ENCODE results near the gene SYF2.
"Not testable (repeated sequence)": the region's sequence is repeated elsewhere in the genome, so short reads cannot be mapped to it uniquely, and the experiment has no call there.

Gene SYF2

DNA sequence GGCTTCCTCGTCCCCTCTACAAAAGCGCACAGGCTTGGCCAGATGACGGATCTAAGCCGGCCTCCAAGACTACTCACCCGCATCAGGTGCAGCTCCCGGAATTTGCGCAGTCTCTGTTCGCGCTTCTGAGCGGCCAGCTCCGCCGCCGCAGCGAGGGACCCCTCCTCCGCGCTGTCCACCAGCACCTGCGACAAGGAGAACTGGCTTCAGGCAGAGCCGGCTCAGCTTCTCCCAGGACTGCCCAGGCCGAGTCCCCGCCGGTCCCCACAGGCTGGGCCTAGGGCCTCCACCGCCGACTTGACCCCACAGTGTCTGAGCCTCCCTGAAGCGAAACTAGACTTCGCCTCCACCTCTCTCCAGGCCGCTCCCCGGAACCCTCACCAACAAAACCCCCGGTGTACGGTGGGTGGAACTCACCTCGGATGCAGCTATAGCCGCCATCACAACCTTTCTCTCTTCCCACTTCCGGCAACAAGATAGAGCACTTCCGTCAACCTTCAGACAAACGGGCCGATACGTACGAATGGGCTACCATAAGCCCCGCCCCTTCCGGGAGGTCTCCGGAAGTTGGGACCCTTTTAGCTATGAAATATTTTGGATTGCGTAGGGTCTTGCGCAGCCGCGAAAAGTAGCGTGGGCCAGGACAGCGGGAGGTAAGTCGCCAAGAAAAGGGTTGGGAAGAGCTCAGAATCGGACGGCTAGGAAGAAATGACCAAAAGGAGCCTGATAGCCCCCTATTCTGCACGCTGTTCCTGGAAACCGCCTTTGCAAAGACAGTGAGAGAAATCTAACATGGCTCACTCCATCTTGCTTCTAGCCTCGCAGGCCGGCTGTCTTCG is at the start of gene SYF2:
SYF2 (minus strand) TSS at position 476 of the 839 bp plus-strand sequence; CDS start at position 441, 35 bp downstream.
- DNase-seq: peak; percentile 90

DNA sequence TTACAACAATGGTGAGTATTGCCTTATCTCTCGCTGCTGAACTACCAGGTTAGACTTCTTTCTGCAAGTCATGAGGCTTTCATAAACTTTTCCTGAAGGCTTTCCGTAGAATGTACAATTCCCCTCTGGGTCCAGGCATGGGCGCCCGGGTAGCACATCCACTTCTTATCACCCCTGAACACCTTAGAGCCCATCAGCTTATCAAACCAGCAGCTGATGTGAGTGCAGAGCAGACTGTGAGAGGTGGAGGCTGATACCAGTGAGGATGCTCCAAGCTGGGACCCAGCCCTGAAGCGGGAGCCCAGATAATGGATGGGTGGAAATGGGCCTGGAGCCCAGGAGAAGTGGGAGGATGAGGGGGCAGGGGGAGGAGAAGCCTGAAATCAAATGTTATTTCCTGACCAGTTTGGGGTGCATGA is 47.4 kb upstream of the SYF2 start:
- DNase-seq: not testable (repeated sequence)

DNA sequence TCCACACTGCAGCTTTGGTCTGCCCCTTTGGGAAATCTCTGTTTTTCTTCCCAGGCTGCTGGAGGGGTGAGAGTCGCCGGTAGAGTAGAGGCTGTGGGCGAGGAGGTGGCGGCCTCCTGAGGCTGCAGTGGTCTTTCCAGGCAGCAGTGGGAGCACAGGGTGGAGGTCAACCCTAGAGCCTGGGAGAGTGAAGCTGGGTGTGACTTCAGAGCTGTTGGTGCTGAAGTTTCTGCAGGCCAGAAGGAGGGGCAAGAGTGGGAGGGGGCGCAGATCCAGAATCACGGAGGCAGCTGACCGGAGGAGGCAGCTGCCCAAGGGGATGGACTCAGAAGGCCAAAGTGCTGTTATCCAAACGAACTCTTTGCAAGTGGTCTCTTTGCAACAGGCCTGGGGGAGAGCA is 46.5 kb upstream of the SYF2 start:
- DNase-seq: not testable (repeated sequence)

DNA sequence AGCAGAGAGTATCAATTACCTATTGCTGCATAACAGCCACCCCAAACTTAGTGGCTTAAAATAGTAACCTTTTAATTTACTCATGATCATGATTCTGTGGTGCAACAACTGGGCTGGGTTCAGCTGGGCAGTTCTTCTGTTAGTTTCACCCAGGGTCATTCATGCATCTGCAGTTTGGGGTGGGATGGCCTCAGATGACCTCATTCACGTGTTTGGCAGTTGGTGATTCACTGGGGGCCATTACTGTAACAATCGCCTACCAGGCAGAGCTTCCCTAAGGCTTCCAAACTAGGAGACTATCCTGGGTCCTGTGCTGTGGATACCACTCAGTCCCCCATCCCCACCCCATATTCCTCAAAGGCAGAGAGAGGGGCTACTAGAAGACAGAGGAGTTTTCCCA is 46.1 kb upstream of the SYF2 start:
- DNase-seq: not testable (repeated sequence)

DNA sequence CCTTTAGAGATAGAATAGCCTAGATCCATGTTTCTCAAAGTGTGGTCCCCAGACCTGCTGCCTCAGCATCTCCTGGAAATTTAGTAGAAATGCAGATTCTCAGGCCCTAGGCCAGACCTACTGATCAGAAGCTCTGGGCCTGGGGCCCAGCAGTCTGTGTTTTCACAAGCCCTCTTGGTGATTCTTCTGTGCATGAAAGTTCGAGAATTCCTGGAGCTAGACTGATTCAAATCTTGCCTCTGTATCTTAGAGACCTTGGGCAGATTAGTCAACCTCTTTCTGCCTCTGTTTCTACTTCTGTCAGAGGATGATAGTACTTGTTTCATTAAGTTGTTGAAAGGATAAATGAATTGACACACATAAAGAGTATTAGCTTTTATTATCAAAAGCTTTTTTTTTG is 45.0 kb upstream of the SYF2 start:
- not testable (repeated sequence) for DNase-seq

DNA sequence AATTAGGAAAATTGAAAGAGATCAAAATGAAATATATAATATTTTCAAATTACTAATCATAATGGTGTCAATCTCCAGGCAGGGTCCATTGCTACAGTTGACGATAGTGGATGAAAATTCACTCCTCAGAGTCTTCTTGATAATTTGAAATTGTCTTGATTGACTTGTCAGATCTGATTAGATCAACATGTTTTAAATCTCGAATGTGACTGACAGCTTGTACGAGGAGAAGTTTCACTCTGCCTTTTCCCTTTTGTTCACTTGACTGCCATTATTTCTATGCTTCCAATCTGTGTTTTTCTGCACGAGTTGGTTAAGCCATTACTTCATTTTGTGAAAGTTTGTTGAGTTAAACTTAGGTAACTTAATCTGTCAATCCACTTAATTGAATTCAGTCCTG is 43.3 kb upstream of the SYF2 start:
- not testable (repeated sequence) for DNase-seq

DNA sequence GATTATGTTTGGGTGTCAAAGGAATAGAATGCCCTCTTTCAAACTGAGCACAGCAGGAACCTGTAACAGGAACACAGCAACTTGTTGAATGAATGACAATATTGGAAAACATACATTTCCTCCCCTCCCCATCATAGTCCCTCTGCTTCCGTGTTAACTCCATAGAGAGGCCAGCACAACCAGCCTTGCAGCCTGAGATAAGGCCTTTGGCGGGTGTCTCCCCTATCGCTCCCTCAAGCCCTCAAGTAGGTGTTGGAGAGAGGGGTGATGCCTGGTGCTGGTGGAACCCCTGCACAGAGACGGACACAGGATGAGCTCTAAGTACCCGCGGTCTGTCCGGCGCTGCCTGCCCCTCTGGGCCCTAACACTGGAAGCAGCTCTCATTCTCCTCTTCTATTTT is 39.9 kb upstream of the SYF2 start, which contains the start of gene RHD:
RHD (plus strand) TSS at position 272 of the 400 bp plus-strand sequence; CDS start at position 311, 39 bp downstream.
- not testable (repeated sequence) for DNase-seq

DNA sequence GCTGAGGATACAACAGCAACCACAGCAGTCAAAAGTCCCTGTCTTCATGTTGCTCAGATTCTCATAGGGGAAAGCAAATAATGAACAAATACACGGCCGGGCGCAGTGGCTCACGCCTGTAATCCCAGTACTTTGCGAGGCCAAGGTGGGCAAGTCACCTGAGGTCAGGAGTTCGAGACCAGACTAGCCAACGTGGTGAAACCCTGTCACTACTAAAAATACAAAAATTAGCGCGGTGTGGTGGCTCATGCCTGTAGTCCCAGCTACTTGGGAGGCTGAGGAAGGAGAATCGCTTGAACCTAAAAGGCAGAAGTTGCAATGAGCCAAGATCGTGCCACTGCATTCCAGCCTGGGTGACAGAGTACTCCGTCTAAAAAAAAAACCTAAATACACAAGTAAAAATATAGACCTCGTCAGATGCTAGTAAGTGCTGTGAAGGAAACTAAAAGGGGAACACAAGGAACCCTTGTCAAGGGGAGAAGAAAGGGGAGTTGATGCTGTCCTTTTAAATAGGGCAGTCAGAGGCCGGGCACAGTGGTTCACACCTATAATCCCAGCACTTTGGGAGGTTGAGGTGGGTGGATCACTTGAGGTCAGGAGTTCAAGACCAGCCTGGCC is 36.0 kb upstream of the SYF2 start:
- DNase-seq: not testable (repeated sequence)

DNA sequence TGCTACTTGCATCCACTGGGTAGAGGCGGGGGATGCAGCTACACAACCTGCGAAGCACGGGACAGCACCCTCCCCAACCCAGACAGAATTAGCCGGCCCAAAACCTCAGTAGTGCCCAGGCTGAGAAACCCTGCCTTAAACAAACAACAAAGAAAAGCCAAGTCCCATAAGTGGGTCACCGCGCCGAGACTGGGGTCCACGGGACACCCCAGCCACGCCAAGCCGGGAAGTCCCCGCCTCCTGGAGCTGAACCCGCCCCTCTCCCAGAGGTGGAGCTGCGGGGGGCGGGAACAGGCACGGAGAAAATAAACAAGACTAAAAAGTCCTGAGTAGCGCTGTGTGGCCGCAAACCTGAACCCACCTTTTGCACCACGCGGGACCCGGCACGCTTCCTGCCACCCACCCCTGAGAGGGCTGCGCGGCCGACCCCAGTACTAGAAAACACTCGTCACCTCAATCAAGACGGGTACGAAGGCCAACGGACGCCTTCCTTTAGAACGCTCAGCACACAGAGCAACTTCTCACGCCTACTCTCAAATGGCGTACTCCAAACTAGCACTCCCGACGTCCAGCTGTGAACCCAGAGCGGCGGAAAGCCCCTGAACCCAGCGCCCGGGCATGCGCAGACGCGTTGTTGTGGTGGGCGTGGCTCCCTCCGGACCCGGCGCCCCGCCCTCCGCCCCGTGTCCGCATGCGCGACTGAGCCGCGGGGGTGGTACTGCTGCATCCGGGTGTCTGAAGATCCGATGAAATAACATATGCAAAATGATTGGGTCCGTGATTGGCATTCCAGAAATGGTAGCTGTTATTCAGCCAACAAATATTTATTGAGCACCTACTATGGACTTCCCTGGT is 35.2 kb upstream of the SYF2 start:
- DNase-seq: peak; percentile 89

DNA sequence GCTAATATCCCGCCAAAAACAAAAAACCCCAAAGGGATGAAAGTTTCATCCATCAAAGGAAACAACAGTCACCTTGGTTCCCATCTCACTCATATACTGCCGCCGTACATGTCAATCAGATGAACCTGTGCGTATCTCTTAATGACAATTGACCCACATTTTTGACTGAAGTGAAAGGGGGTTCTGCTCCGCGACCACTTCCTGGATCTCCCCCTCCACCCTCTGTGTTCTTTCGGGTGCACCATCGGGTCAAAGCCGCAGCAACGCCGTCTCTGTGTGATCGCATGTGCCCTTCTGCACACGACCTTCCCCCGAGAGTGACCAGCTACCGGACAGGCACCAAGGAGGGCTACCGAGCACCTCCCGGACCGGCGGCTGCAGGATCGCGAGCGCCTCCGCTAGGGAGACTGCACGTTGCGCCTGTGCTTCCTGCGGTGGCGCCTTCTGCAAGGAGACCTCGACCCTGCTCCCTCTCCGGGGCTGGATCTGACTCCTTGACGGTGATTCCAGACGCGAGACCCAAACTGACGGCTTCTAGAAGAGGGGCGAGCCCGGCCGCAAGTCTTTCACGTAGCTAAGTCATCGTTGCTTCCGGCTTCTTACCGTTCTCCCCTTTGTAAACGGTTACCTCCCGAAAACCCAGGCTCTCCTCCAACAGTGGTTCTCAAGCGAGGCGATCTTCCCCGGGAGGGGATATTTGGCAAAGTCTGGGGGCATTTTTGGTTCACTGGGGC is 34.4 kb upstream of the SYF2 start:
- DNase-seq: not testable (repeated sequence)

DNA sequence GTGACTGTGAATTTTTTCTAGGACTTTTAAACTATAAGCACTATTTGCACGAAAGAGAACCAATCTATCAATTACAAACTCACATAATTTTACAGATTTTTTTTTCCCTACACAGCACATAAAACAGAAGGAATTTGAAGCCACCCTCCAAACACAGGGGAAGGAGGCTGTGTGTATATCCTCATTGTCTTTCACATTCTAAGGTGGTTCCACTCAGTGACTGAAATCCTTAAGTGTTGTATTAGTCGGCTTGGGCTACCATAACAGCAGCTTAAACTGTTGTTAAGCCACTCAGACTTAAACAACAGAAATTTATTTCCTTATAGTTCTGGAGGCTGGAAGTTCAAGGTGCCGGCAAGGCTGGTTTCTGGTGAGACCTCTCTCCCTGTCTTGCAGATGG is 28.0 kb upstream of the SYF2 start:
- DNase-seq: not testable (repeated sequence)

DNA sequence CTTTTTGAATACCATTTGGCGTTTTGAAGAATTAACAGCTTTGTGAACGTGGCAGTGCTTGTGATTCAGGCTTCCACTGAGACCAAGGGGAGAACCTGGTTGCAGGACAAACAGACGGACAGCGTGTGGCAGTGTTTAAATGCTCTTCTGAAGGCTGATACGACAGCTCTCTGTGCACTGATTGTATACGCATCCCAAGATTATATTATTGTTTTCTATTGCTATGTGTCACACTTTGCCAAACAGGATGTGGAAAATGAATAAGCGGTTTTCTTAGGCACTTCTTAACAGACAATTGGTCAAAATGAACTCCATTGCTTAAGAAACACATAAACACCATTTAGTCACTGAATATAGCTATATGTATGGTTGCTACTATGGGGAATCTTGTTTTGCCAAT is 27.5 kb upstream of the SYF2 start:
- not testable (repeated sequence) for DNase-seq

DNA sequence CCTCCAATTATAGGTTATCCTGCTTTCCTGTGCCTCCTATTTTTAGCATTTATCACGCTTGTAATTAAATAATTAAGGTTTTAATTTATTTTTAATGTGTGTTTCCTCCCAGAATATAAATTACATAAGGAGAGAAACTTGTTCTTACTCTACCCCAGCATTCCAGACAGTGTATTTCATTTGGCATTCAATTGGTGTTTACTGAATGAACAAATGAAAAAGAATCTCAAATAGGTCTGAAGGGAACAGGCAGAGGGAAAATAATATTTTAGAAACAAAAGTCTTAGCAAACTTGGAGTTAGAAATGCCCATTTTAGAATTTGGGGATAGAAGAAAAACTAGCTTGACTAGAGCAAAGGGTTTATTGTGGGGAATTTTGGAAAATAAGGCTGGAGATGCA is 24.9 kb upstream of the SYF2 start:
- no peak for DNase-seq

DNA sequence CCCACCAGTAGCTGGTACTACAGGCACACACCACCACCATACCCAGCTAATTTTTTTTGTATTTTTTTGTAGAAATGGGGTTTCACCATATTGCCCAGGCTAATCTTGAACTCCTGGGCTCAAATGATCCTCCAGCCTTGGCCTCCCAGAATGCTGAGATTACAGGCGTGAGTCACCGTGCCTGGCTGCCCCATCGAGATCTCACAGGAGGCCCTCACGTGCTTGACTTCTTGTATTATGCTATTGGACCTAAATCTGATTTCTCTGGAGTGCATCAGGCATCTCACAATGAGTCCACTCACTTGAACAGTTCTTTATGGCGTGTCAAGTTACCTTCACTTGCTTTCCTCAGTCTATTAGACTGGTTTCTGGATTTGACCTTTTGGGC is 24.3 kb upstream of the SYF2 start:
- no peak for DNase-seq

DNA sequence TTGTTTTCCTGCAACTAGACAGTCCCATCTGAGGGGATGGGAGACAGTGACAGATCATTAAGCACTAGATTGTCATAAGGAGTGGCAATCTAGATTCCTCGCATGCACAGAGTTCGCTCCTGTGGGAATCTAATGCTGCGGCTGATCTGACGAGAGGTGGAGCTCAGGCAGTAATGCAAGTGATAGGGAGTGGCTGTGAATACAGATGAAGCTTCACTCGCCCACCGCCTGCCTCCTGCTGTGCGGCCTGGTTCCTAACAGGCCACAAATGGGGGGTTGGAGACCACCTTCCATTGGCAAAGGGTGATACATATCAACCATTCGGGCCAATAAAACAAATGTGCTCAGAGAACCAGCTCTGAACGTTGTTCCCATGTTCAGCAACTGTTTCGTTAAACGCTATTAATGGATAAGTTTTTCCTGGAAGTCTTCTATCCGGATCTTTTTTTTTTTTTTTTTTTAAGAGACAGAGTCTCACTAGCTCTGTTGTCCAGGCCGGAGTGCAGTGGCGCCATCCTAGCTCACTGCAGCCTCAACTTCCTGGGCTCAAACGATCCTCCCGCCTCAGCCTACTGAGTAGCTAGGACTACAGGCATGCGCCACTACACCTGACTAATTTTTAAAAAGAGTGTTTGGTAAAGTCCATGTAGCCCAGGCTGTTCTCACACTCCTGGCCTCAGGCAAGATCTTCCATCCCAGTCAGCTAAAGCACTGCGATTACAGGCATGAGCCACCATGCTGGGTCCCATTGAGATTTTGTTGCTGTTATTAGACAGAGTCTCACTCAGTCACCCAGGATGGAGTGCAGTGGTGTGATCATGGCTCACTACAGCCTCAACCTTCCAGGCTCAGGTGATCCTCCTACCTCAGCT is 23.6 kb upstream of the SYF2 start:
- DNase-seq: no peak

DNA sequence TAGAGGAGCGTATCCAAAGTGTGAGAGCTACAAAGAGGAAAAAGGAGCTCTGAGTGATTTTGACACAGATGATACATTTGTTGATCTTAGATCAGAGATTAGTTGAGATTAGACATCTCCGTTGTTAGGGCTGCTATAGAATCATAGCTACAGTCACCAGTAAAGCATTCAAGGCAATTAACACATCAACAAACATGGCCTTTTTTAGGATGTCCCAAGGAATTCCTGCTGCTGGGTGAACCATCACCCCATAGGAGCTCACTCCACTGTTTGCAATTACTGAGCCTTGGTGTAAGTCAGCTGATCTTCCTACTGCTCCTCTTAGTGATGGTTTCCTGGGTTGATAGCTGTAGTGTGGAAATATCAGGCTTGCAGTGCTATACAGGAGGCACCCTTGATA is 21.6 kb upstream of the SYF2 start:
- no peak for DNase-seq

DNA sequence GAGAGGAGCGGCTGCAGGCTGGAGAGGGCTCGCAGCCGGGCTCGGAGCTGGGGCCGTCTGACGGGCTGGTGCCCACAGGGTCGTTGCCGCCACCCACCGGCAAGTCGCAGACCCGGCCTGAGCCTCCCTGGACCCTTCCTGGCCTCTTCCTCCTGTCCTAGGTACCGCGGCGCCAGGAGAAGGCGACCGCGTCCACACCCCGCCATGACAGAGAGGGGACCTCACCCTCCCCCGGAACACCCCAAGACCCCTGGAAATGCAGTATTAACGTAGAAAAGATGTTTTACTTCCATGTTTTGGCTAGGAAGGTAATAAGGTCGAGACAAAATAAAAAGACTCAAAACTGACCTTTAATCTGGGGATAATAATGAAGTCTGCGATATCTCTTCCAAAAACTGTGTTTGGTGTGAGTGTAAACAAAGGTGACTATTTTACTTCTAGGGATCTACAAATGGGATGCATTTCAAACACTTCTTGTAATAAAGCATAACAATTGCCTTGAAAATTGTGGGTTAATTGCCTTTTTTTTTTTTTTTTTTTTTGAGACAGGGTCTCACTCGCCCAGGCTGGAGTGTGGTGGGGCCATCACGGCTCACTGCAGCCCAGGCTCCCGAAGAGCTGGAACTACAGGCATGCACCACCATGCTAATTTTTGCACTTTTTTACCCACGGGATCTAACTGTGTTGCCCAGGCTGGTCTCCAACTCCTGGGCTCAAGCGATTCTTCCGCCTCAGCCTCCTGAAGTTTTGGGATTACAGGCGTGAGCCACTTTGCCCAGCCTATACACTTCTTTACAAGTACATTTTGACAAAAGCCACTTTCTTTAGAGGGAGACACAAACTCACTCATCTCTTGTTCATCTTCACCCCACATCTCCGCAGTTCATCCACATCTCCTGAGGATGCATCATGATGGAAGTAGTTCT is 15.8 kb upstream of the SYF2 start:
- DNase-seq: no peak

DNA sequence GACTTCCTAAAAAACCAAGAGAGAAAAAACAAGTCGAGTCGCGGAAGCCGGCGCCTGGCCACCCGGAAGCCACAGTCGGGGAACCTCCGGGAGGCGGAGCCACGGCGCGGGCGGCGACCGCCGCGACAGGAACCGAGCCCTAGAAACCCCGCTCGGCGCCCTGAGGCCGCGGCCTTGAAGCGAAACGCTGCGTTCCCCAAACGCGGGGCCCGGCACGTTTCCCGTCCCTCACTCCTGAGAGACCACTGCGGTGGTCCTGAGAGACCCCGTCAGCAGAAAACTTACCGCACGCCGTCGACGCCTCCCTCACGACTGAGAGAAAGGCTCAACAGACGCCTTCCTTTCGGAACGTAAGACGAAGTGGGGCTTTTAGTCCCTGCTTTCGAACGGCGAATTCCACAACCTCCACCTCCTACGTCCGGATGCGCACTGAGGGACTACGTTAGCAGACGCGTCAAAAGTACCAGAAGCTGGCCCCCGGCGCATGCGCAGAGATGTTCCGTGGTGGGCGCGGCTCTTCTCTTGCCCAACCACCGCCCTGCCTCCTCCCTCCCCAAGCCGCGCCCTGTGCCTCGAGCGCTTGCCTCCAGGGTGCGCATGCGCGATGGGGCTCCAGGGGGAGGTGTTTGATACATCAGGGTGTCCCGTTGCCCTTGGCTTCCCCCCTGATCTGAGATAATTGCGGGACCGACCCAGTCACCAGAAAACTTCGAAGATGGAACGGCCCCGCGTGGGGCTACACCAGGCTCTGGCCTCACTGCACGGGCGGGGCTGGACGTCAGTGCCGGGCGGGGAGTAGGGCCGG is 14.9 kb upstream of the SYF2 start, which contains the start of gene RSRP1:
RSRP1 (minus strand) TSS at position 431 of the 805 bp plus-strand sequence. CDS start 491 bp downstream, outside the sequence.
- peak; percentile 100 for DNase-seq

DNA sequence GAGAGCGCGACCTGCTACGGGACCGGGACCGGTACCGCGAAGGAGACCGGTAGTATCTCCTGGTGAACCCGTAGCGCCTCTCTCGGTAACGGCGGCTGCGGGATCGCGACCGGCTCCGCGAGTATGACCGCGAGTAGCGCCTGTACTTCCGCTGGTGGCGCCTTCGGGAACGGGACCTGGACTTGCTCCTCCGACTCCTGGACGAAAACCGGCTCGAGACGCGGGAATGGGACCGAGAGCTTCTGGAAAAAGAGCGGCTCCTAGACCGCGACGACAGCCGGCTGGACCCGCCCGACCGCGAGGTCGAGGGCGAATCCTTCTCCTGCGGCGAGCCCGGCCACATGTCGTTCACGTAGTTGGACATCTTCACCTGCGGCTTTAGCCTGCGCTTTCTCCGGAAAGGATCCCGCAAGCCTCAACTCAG is 14.3 kb upstream of the SYF2 start:
- peak; percentile 39 for DNase-seq
